Endothelial cell of umbilical vein (primary cell): ENCODE results near the gene NFATC1.

Experiments used
- CTCF ChIP-seq, 2 donors: IDR thresholded peaks; 1 replicate in 1 of 2; 2 replicates in 1 of 2; pipeline ENCODE4 v1.5.1; 2011; ENCODE audit warnings: low read length in 2 of 2, mild to moderate bottlenecking in 2 of 2, moderate library complexity in 2 of 2, control low read depth in 1 of 2, inconsistent platforms in 1 of 2, low read depth in 1 of 2; ENCODE audit not compliant: insufficient read depth in 1 of 2; ENCODE audit errors: extremely low read depth in 1 of 2
- EZH2 ChIP-seq: IDR thresholded peaks from 2 replicates; pipeline ENCODE4 v1.6.1; 2012; ENCODE audit warnings: borderline replicate concordance, low read depth, mild to moderate bottlenecking, moderate library complexity, low read length, inconsistent platforms; ENCODE audit not compliant: severe bottlenecking
- FOS ChIP-seq: IDR thresholded peaks from 2 replicates; pipeline ENCODE4 v1.6.1; 2011; ENCODE audit warnings: mild to moderate bottlenecking, low read length, moderate library complexity, borderline replicate concordance; ENCODE audit not compliant: insufficient read depth
- GATA2 ChIP-seq: IDR thresholded peaks from 2 replicates; pipeline ENCODE4 v1.7.0; 2011; ENCODE audit warnings: low read depth, mild to moderate bottlenecking, moderate library complexity, mixed read lengths, low read length; ENCODE audit not compliant: insufficient read length, insufficient read depth
- JUN ChIP-seq: IDR thresholded peaks from 2 replicates; pipeline ENCODE4 v1.6.1; 2011; ENCODE audit warnings: borderline replicate concordance, low read depth; ENCODE audit not compliant: insufficient read length, insufficient read depth
- MAX ChIP-seq: IDR thresholded peaks from 2 replicates; pipeline ENCODE4 v1.6.1; 2011; ENCODE audit not compliant: insufficient read depth, insufficient read length
- MYC ChIP-seq: IDR thresholded peaks from one replicate; pipeline ENCODE4 v1.6.1; 2011; ENCODE audit warnings: mild to moderate bottlenecking, low read depth, low read length
- POLR2A ChIP-seq: IDR thresholded peaks from 2 replicates; pipeline ENCODE4 v1.6.1; 2012; ENCODE audit warnings: low read depth, mild to moderate bottlenecking, control low read depth, low read length
- POLR2AphosphoS5 ChIP-seq: IDR thresholded peaks from 2 replicates; pipeline ENCODE4 v1.6.1; 2012; ENCODE audit warnings: low read depth, mild to moderate bottlenecking, control low read depth, low read length, moderate library complexity; ENCODE audit not compliant: insufficient read depth

GRCh38 chr18:79406708-79407107 is 11.0 kb downstream of the NFATC1 start:
- no peak for TF ChIP-seq CTCF (IDR thresholded peaks at IDR 0.05; ENCODE audit: extremely low read depth in 1 of 2, insufficient read depth in 1 of 2, low read depth in 1 of 2, low read length in 2 of 2)
- no peak for TF ChIP-seq EZH2
- no peak for TF ChIP-seq POLR2A
- TF ChIP-seq JUN: no peak
- no peak for TF ChIP-seq MAX
- TF ChIP-seq POLR2AphosphoS5: no peak
- no peak for TF ChIP-seq MYC
- TF ChIP-seq FOS: no peak
- TF ChIP-seq GATA2: no peak
